T-helper 9 cell (primary cell): Measurements from ENCODE around the gene TENM4.

Experiments
- DNase-seq: peaks from one replicate; pipeline ENCODE4 v3.0.0-alpha.2; 2020

Gene TENM4

DNA sequence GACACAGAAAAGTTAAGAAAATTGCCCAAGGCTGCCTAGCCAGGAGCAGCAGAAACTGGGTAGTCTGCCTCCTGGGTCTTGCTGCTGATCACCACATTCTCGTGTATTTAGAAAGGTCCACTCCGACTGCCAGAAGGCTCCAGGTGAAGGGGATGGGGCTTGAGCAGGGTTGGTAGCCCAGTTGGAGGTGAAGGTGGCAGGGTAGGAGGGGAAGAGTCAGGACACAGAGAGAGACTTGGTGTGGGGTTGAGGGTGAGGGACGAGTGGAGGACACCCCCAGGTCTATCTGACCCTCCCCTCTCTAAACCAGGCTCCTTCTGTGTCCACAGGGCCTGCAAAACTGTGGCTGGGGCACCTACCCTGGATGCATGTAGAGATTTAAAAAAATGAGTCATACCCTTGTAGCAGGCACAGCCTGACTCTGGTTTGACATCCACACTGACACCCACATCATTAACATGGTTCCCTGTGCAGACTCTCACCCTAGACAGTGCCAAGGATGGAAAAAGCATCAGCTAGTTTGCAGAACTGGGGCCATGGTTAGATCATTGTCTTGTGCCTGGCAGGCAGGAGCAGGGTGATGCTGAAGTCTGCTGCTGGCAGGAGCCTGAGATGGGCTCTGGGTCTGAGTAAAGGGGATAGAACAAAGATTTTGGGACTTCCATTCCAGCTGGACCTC lies 273.2 kb downstream of the TENM4 start:
- no peak for DNase-seq

DNA sequence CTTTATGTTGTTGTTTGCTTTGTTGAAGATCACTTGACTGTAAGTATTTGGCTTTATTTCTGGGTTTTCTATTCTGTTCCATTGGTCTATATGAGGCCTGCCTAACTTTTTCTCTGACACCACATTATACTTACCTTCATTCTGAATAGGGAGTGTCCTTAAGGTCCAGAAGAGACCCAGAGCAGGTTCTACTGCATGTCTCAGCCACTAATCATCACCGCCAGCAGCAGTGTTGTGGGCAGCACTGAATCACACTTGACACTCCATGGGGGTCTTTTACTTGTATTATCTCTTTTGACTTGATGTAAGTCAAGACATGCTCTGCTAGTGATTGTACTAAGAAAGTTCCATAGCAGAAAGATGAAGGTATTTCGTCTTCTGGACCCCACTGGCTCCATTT lies 274.9 kb downstream of the TENM4 start:
- no peak for DNase-seq

GRCh38 chr11:79160791-79161403 lies 279.9 kb downstream of the TENM4 start:
- DNase-seq: no peak

DNA sequence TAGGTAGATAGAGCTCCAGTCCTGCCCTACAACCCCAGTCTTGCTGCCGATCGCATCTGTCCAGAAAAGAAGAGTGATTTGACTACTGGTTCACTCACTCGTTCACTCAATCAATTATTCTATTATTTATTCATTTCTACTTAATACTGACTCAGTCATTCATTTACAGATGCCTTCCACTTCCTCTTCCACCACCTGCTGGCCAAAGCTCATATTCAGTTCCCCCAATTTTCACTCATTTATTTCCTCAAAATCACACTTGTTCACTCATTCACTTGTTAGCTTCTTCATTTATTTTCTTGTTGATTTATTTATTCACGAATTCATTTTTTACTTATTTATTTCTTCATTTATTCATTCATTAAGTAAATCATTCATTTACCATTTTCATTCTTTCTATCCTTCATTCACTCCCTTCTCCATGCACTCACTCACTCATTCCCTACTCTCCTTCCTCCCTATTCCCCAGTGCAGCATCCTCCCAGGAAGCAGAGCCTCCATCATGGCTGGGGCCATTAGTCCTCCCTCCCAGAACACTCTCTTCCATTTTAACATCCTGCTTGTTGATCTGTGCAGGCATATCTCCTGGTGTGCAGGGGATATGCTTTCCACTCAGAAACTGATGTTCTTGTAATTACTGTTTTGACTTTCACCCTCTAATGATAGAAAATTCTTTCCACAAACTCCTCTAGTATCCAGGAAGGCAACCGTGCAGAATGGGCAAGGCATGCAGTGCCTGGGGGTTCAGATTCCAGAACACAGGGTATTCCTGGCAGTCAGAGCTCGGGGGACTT lies 281.0 kb downstream of the TENM4 start:
- DNase-seq: no peak

- DNase-seq: no peak
These were observed 283.1 kb downstream of the TENM4 start for GRCh38 chr11:79157738-79158137.

DNA sequence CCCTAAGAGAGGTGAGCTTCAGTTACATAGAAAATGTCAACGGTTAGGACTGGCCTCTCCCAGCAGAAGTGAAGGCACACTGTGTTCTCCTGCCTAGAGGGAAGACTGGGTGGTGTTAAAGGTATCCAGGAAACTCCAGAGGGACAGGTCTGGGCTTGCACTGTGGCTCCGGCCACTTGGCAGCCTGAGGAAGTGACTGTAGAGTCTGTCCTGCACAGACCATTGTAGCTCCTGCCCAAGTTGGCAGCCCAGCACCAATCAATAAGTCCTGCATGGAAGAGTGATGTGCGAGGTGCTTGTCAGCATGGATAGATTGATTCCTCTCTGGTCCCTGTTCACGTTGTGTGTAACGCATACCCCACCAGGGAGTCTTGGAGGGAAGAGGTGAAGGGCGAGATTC lies 284.8 kb downstream of the TENM4 start:
- DNase-seq: no peak

- no peak for DNase-seq
These were observed 285.6 kb downstream of the TENM4 start for GRCh38 chr11:79155237-79155636.

GRCh38 chr11:79152511-79152910 lies 288.3 kb downstream of the TENM4 start:
- no peak for DNase-seq

- no peak for DNase-seq
These were observed 289.4 kb downstream of the TENM4 start for GRCh38 chr11:79151396-79151795.

GRCh38 chr11:79150966-79151365 lies 289.9 kb downstream of the TENM4 start:
- DNase-seq: no peak

DNA sequence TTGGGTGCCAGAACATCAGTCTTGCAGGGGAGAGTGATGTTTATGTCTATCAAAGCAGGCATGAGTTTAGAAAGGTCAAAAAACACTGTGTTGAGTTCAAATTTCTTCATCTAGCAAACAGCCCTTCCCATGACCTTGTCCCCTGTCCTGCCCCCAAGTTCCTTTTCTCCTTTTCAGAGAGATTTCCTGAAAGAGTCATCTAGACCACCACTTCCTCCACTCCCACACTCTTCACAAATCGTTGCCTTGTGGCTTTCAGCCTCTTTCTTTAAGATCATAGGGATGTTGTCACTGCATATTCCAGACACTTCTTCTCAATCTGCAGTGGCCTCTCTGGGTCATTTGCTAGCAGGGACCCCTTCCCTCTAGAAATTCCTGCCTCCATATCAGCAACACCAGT lies 290.5 kb downstream of the TENM4 start:
- no peak for DNase-seq

DNA sequence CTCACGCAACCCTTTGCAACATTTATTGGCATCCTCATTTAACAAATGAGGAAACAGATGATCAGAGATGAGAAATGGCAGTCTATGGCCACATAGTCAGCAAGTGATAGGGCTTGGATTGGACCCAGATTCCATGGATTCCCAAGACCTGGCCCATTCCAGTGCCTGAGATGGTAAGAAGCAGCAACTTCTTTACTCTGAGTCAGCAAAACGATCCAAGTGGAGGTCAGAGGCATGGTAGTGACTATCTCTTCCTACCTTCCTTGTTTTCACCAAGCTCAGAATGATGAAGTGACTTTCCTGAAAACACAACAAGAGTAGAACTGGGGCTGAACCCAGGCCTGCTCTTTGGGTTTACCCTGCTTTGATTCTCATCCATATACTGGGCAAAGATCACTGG lies 293.1 kb downstream of the TENM4 start:
- DNase-seq: no peak

GRCh38 chr11:79147011-79147410 lies 293.8 kb downstream of the TENM4 start:
- no peak for DNase-seq

DNA sequence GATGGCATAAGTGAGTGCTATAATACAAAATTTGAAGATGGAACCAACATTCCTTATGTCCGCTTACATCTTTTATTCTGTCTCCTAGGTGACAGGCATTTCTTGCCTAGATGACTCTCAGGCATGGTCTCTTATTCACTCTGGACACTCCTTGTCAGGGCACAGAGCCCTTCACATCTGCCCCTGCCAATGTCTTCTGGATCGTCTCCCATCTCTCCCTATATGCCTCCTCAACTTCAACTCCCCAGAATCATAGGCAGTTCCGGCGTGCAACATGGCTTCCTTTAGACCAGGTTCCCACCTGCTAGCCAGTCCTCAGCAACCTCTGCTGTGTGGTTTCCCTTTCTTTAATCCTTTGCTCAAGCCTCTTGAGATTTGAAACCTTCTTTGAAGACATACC lies 300.9 kb downstream of the TENM4 start:
- DNase-seq: no peak

- DNase-seq: no peak
These were observed 311.1 kb downstream of the TENM4 start for GRCh38 chr11:79129702-79130101.

GRCh38 chr11:79128291-79128690 lies 312.5 kb downstream of the TENM4 start:
- DNase-seq: no peak

DNA sequence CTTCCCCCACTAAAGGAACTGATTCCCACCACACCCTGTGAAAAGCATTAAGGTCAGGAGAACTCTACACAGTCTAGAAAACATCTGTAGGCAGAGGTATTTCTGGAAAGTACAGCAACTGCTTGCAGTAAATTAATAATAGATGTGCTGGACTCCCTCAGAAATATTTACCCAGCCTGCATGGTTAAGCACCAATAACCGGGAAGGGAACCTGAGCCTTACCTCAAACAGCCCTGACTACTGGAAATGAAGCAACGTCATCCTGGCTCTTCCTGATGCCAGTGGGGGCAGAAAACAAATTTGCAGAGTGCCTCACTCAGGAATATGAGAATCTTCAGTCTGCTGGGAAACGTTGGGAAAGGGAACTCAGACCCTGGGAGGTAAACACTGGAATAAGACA lies 318.1 kb downstream of the TENM4 start:
- DNase-seq: no peak

DNA sequence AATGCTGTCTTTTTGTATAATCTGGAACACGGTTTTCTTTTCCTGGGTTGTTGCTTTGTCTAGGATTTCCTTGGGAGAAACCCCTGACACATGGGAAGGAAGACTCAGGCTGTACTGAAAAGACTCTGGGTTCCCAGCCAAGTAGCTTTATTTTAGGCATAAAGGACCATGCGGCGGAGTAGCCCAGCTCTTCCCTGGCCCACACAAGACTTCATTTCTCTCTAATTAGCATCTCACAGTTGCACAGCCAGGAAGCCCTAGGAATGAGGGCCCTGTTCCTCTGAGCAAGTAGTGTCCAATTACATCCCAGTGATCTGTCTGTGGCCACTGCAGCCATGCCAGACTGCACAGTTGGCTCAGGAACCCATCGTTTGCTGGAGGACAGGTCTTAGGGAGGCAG lies 319.5 kb downstream of the TENM4 start:
- no peak for DNase-seq

DNA sequence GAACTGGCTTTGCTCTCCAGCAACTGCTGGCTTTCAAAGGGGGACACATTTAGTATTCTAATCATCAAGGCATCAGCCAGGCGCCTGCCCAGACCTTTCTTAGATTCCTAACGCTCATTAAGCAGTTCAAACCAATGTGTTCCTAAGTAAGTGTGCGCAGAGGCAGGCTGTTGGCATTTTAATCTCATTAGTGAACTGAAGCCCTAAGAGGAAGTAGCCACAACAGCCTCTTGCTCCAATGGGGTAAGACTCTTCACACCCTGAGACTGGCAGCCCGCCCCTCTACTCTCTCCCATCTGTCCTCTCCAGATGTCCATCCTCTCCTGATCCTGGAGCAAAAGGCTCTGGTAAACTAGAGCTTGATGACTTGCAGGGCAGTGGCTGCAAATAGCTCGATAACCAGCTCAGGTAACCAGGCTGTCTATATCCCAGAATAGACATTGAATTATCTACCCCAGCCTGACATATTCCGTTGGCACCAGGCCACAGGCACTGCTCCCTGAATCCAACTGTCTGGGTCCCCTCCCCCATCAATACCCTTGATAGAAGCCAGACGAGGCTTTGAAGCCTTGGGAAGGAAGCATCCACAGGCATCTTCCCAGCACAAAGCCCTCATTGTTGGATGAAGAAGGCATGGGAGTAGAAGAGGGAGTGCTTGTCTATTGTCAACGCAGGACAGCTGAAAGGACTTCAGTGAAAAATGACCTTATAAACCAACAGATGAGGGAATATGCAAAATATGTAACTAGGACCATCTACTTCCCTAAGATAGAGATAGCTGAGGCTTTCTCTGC lies 321.1 kb downstream of the TENM4 start:
- no peak for DNase-seq

DNA sequence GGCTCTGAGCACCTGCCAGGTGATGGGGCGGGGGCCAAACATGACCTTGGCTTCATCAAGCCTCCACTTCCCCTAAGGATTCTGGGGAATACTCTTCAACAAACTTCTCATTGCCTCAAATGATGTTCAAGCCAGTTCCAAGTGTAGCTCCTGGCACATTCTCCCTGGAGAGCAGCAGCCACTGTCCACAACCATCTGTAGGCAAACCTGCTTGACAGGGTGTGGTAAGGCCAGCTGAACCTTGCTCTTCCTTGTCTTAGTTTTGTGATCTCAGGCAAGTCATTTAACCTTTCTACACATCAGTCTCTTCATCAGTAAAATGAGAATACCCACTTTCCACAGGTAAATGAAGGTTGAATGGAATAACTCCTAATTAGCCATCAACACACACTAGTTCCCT lies 323.3 kb downstream of the TENM4 start:
- DNase-seq: no peak

- DNase-seq: no peak
These were observed 324.2 kb downstream of the TENM4 start for GRCh38 chr11:79116600-79116999.

DNA sequence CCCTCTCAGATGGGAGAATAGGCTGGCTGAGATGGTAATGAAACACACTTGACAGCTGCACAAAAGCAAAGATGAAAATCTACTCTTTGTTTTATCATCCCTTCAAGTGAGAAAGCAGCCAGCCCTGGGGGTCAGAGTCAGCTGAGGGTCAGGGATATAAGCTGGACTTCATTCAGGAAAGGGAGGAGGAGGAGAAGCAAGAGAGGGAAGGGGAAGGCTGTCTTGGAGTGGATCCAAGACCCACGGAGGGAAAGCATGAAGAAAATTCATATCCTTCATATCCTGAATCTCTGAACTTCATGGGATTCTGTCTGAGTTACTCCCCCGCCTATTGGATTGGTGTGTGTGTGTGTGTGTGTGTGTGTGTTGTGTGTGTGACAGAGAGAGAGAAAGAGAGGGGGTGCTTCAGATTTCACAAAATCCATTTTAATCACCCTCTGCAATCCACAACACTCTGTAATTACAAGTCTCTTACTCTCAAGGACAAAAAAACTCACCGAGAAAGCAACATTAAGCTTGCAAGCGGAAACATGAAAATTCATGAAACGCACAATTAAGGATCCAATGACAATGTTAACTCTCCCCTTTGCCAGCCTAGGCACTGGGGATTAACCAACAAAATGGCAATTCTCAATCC lies 327.7 kb downstream of the TENM4 start:
- no peak for DNase-seq

DNA sequence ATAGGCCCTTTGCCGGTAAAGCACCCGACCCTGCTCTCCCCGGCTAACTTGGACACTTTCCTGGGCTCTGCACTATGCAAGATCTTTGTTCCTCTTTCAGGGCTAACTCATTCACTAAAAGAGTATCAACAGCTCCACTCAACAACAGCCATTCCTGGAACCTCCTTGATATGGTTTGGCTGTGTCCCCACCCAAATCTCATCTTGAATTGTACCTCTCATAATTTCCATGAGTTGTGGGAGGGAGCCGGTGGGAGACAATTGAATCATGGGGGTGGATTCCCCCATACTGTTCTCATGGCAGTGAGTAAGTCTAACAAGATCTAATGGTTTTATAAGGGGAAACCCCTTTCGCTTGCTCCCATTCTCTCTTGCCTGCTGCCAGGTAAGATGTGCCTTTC lies 330.0 kb downstream of the TENM4 start:
- DNase-seq: no peak
